ENCODE results near the gene PSTPIP1. TPM values are rescaled to one million over a fixed set of nuclear protein-coding genes. Genes with fewer than 3 reads are reported as not detected.

PSTPIP1 gene
- total and polyA plus RNA-seq, 2 experiments from 2014 or later: 0.80 TPM; not detected in 1

GRCh38 chr15:77032052-77032646 lies 37.2 kb downstream of the PSTPIP1 start:
- no peak for DNase-seq
- H2AFZ ChIP-seq: no peak overlapping the region
- H4K20me1 ChIP-seq (ENCODE audit: insufficient read depth): no peaks in the 10 kb centered on the region
- no peaks in the 10 kb centered on the region for H3K9me2 ChIP-seq (ENCODE audit: insufficient read depth)
- H3F3A ChIP-seq (ENCODE audit: insufficient read depth): no peaks in the 10 kb centered on the region
- WGBS, 2 experiments (ENCODE audit: low coverage in 1 of 2, low lambda C conversion rate in 2 of 2, missing lambda C conversion rate in 2 of 2): 77 to 78% methylated on average over 22 of the region's 22 CpGs
- H3K4me3 ChIP-seq: no peak overlapping the region
- in situ Hi-C loops (cut with MboI): no loop called here
- H3K79me2 ChIP-seq (ENCODE audit: insufficient read depth): no peaks in the 10 kb centered on the region
- no peak overlapping the region for H3K9ac ChIP-seq
- no peaks in the 10 kb centered on the region for H3K4me1 ChIP-seq (ENCODE audit: insufficient read depth)
- no peak for TF ChIP-seq EZH2 (IDR thresholded peaks at IDR 0.05; ENCODE audit: insufficient read depth, poor library complexity, severe bottlenecking)
- no peak for TF ChIP-seq EZH2phosphoT487 (IDR thresholded peaks at IDR 0.05; ENCODE audit: insufficient read depth, low read depth)
- H3K27me3 ChIP-seq (replicated peaks; ENCODE audit: insufficient read depth): no peaks in the 10 kb centered on the region
- H3K9me3 ChIP-seq (ENCODE audit: low read depth): no peaks in the 10 kb centered on the region
- H3K36me3 ChIP-seq (ENCODE audit: low read depth): no peaks in the 10 kb centered on the region
- H3K27ac ChIP-seq: no peak overlapping the region
- no peak overlapping the region for H3K4me2 ChIP-seq (ENCODE audit: unreplicated experiment)

GRCh38 chr15:77032647-77033416 lies 37.9 kb downstream of the PSTPIP1 start:
- WGBS, 2 experiments (ENCODE audit: low coverage in 1 of 2, low lambda C conversion rate in 2 of 2, missing lambda C conversion rate in 2 of 2): 84 to 86% methylated on average over 17 to 18 of the region's 18 CpGs
- no peak overlapping the region for H3K9ac ChIP-seq
- no peaks in the 10 kb centered on the region for H3K4me1 ChIP-seq (ENCODE audit: insufficient read depth)
- no peaks in the 10 kb centered on the region for H3K9me2 ChIP-seq (ENCODE audit: insufficient read depth)
- no peaks in the 10 kb centered on the region for H3F3A ChIP-seq (ENCODE audit: insufficient read depth)
- in situ Hi-C loops (cut with MboI): no loop called here
- H4K20me1 ChIP-seq (ENCODE audit: insufficient read depth): no peaks in the 10 kb centered on the region
- no peak overlapping the region for H3K4me3 ChIP-seq
- DNase-seq: no peak
- no peak overlapping the region for H3K27ac ChIP-seq
- H3K36me3 ChIP-seq (ENCODE audit: low read depth): no peaks in the 10 kb centered on the region
- H3K9me3 ChIP-seq (ENCODE audit: low read depth): no peaks in the 10 kb centered on the region
- no peak overlapping the region for H3K4me2 ChIP-seq (ENCODE audit: unreplicated experiment)
- H3K79me2 ChIP-seq (ENCODE audit: insufficient read depth): no peaks in the 10 kb centered on the region
- H3K27me3 ChIP-seq (replicated peaks; ENCODE audit: insufficient read depth): no peaks in the 10 kb centered on the region
- H2AFZ ChIP-seq: no peak overlapping the region
- TF ChIP-seq EZH2phosphoT487 (IDR thresholded peaks at IDR 0.05; ENCODE audit: insufficient read depth, low read depth) (no peak), EZH2 (IDR thresholded peaks at IDR 0.05; ENCODE audit: insufficient read depth, poor library complexity, severe bottlenecking) (no peak)

DNA sequence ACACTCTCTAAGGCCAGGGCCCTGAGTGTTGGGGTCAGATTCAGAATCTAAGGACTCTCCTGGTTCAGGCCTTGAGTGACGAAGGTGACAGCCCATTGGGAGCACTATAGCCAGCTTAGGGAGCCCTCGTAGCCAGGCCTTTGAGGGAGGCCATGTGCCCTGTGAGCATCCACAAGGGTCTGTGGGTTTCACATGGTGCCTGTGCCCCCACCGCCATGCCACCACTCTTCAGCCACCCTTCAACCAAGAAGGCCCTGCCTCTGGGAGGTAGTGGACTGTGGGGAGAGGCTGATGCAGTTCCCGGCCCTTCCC lies 38.4 kb downstream of the PSTPIP1 start:
- in situ Hi-C loops (cut with MboI): no loop called here
- 87 to 90% methylated on average over 4 of the region's 4 CpGs for WGBS, 2 experiments (ENCODE audit: low coverage in 1 of 2, low lambda C conversion rate in 2 of 2, missing lambda C conversion rate in 2 of 2)
- H3K4me3 ChIP-seq: no peak overlapping the region

GRCh38 chr15:77033729-77034671 lies 39.1 kb downstream of the PSTPIP1 start:
- DNase-seq: no peak
- no peak overlapping the region for H3K4me2 ChIP-seq (ENCODE audit: unreplicated experiment)
- 71 to 73% methylated on average over 11 to 13 of the region's 13 CpGs for WGBS, 2 experiments (ENCODE audit: low coverage in 1 of 2, low lambda C conversion rate in 2 of 2, missing lambda C conversion rate in 2 of 2)
- H3K36me3 ChIP-seq (ENCODE audit: low read depth): no peaks in the 10 kb centered on the region
- no peaks in the 10 kb centered on the region for H3K9me2 ChIP-seq (ENCODE audit: insufficient read depth)
- no peaks in the 10 kb centered on the region; the same call in 1 of the 2 replicates for H3F3A ChIP-seq (ENCODE audit: insufficient read depth)
- no peak overlapping the region for H3K4me3 ChIP-seq
- no peak overlapping the region for H2AFZ ChIP-seq
- no peaks in the 10 kb centered on the region for H3K27me3 ChIP-seq (replicated peaks; ENCODE audit: insufficient read depth)
- no peaks in the 10 kb centered on the region for H4K20me1 ChIP-seq (ENCODE audit: insufficient read depth)
- no peak overlapping the region for H3K27ac ChIP-seq
- no peak for TF ChIP-seq EZH2phosphoT487 (IDR thresholded peaks at IDR 0.05; ENCODE audit: insufficient read depth, low read depth)
- TF ChIP-seq EZH2 (IDR thresholded peaks at IDR 0.05; ENCODE audit: insufficient read depth, poor library complexity, severe bottlenecking): no peak
- no peaks in the 10 kb centered on the region for H3K4me1 ChIP-seq (ENCODE audit: insufficient read depth)
- no peaks in the 10 kb centered on the region for H3K79me2 ChIP-seq (ENCODE audit: insufficient read depth)
- H3K9ac ChIP-seq: no peak overlapping the region
- in situ Hi-C loops (cut with MboI): no loop called here
- no peaks in the 10 kb centered on the region for H3K9me3 ChIP-seq (ENCODE audit: low read depth)

More for the DNA sequence above, 38.4 kb downstream of the PSTPIP1 start:
- no peaks in the 10 kb centered on the region for H3K27me3 ChIP-seq (replicated peaks; ENCODE audit: insufficient read depth)
- H3F3A ChIP-seq (ENCODE audit: insufficient read depth): no peaks in the 10 kb centered on the region
- H4K20me1 ChIP-seq (ENCODE audit: insufficient read depth): no peaks in the 10 kb centered on the region
- no peak for DNase-seq
- H3K9ac ChIP-seq: no peak overlapping the region
- H3K27ac ChIP-seq: no peak overlapping the region
- H2AFZ ChIP-seq: no peak overlapping the region
- no peaks in the 10 kb centered on the region for H3K4me1 ChIP-seq (ENCODE audit: insufficient read depth)
- H3K9me3 ChIP-seq (ENCODE audit: low read depth): no peaks in the 10 kb centered on the region
- H3K9me2 ChIP-seq (ENCODE audit: insufficient read depth): no peaks in the 10 kb centered on the region
- no peaks in the 10 kb centered on the region for H3K36me3 ChIP-seq (ENCODE audit: low read depth)
- H3K4me2 ChIP-seq (ENCODE audit: unreplicated experiment): no peak overlapping the region
- H3K79me2 ChIP-seq (ENCODE audit: insufficient read depth): no peaks in the 10 kb centered on the region
- TF ChIP-seq EZH2 (IDR thresholded peaks at IDR 0.05; ENCODE audit: insufficient read depth, poor library complexity, severe bottlenecking): no peak
- TF ChIP-seq EZH2phosphoT487 (IDR thresholded peaks at IDR 0.05; ENCODE audit: insufficient read depth, low read depth): no peak

All from GM23248 (cell line).